Coronary artery (tissue), 2 donors: Measurements from ENCODE around the gene SNX13.

Source experiments
- DNase-seq: peaks from one replicate; pipeline ENCODE4 v3.0.0-alpha.2; 2017; ENCODE audit warnings: low spot score
- H3K27ac ChIP-seq, 2 donors: fragments of 200-600 bp; sonication (generic); one replicate each; pipeline ENCODE4 v1.5.1; 2016 to 2019
- H3K4me3 ChIP-seq: fragments of 200-600 bp; sonication (generic); 2 replicates; pipeline ENCODE4 v1.5.1; 2016; ENCODE audit warnings: mild to moderate bottlenecking, moderate library complexity
- TF ChIP-seq, protein P1 (sequence below): fragments of 200-600 bp; sonication (generic); IDR thresholded peaks from one replicate; pipeline ENCODE4 v1.5.1; 2019; ENCODE audit warnings: antibody characterized with exemption

The SNX13 gene

DNA sequence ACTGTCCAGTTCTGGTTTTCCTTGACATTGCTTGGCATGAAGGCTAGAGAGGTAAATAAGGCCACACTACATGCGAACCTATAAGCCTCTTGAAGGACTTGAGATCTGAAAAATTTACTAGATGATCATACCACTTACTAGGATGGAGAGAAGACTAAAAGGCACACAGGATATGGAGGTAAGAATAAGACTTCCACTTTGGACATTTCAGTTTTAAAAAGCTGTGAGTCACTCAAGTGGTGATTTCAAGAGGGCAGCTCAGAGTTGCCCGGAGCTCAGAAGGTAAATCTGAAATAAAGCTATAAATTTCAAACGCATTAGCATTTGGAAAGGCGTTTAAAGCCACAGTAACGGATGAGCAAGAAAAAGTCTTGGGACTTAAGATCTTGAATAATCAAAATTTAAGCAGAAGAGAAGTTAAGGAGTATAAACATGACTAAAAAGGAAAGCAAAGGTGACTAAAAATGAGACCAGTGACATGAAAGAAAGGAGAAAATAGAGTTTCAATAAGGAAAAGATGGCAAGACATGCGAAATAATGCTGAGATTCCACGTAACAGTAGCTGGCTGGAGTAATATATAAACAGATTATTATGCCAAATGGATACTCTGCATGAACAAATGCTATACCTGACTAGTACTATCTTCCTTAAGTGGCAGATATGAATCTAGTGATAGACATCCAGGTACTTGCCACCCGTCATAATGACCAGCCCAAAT, 68.3 kb downstream of the SNX13 start:
- no peak overlapping the region for H3K27ac ChIP-seq
- no peak overlapping the region for H3K4me3 ChIP-seq
- TF ChIP-seq, protein P1, sequence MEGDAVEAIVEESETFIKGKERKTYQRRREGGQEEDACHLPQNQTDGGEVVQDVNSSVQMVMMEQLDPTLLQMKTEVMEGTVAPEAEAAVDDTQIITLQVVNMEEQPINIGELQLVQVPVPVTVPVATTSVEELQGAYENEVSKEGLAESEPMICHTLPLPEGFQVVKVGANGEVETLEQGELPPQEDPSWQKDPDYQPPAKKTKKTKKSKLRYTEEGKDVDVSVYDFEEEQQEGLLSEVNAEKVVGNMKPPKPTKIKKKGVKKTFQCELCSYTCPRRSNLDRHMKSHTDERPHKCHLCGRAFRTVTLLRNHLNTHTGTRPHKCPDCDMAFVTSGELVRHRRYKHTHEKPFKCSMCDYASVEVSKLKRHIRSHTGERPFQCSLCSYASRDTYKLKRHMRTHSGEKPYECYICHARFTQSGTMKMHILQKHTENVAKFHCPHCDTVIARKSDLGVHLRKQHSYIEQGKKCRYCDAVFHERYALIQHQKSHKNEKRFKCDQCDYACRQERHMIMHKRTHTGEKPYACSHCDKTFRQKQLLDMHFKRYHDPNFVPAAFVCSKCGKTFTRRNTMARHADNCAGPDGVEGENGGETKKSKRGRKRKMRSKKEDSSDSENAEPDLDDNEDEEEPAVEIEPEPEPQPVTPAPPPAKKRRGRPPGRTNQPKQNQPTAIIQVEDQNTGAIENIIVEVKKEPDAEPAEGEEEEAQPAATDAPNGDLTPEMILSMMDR = no peak
- DNase-seq = no peak

DNA sequence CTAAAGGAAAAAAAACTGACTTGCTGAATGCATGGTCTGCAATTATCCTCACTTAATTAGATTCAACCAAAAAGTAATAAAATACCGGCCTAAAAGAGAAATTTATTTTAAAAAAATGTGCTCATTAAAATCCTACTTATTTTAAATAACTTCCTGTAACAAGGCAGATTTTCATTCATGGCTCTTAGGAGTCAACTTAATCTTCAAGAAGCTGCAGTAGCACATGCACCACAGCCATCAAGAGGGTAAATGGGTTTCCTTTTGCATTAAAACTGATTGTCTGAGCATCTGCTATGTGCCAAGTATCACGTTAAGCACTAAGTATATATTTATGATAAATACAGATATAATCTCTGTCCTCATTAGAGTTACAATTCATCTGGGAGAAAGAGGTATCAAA, 69.9 kb downstream of the SNX13 start:
- DNase-seq = no peak
- H3K4me3 ChIP-seq = no peak overlapping the region
- H3K27ac ChIP-seq = no peak overlapping the region
- TF ChIP-seq, protein P1 = no peak

DNA sequence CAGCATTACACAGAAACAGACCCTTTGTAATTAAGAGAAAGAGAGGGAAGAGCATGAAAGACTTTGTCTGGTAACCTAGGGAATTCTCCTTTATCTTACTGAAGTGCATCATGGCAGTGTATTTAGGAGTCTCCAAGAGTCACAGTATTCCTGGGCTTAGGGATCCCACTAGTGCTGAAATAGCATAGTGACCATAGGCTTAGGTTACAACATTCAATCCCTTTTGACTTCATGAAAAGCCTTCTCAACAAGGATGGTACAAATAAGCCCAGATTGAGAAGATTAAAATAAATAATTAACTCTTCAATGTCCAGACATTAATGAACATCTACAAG, 76.5 kb downstream of the SNX13 start:
- no peak for DNase-seq
- Histone ChIP-seq H3K4me3 (no peak overlapping the region), H3K27ac (no peak overlapping the region)
- TF ChIP-seq, protein P1 = no peak

DNA sequence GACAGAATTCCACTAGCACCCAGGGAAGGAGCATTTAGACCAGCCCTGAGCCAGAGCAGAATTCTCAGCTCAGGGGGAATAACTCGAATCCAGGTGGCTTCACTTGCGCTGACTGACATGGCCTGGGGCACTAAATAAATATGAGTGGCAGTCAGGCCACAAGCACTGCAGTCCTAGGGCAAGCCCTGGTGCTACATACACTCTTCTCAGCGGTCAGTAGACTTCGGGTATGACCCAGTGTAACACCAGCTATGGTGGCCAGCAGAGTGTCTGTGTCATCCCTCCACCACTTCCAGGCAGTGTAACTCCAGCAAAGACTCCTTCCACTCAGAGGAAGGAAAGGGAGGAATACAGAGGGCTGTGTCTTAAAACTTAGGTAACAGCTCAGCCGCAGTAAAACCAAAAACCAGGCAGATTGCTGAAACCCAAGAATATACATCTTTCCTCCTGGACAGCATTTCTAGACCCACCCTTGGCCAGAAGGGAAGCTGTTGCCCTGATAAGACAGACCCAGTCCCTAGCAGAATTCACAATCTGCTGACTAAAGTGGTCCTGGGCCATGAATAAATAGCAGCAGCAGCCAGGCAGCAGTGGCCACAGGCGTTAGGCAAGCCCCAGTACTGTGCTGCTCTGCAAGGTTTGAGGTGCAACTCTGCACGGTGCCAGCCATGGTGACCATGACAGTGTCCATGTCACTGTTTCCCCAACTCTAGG, 77.0 kb downstream of the SNX13 start:
- Histone ChIP-seq H3K4me3 (no peak overlapping the region), H3K27ac (no peak overlapping the region)
- TF ChIP-seq, protein P1 = no peak
- no peak for DNase-seq

DNA sequence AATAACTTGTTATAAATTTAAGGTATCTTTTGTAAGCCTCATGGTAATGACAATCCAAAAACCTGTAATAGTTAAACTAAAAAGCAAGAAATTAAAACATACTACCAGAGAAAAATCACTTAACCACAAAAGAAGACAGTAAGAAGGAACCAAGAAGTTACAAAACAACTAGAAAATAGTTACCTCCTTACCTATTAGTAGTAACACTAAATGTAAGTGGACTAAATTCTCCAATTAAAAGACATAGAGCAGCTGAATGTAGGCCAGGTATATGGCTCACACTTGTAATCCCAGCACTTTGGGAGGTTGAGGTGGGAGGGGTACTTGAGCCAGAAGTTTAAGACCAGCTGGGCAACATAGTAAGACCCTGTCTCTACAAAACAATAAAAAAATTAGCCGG, 84.0 kb downstream of the SNX13 start:
- H3K4me3 ChIP-seq = no peak overlapping the region
- TF ChIP-seq, protein P1 = no peak
- no peak overlapping the region for H3K27ac ChIP-seq
- no peak for DNase-seq

DNA sequence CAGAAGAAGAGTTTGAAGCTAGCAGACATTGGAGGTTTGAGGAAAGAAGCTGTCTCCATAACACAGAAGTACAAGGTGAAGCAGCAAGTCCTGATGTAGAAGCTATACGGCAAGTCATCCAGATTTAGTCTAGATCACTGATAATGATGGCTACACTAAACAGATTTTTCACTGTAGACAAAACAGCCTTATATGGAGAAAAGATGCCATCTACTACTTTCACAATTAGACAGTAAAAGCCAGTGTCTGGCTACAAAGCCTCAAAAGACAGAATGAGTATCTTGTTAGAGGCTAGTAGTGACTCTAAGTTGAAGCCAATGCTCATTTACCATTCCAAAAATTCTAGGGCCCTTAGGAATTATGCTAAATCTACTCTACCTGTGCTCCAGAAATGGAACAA, 85.1 kb downstream of the SNX13 start:
- DNase-seq = no peak
- Histone ChIP-seq H3K27ac (no peak overlapping the region), H3K4me3 (no peak overlapping the region)
- TF ChIP-seq, protein P1 = no peak
